ENCODE data around the gene PRC1. TPM values are rescaled to one million over a fixed set of nuclear protein-coding genes. Genes with fewer than 3 reads are reported as not detected.

The PRC1 gene
- total RNA-seq, 1 experiment from 2014 or later, result 75.7 TPM

GRCh38 chr15:90917569-90917968 lies 76.8 kb downstream of the PRC1 start:
- Histone ChIP-seq H3K4me2 (ENCODE audit: insufficient read depth, insufficient read length, low read length) (no peak overlapping the region), H3K23ac (ENCODE audit: insufficient read length, low read depth, low read length) (no peak overlapping the region), H3K9ac (ENCODE audit: extremely low read depth, insufficient read length, low read length) (no peak overlapping the region), H2BK15ac (ENCODE audit: low read depth, low read length) (no peak overlapping the region), H2AFZ (ENCODE audit: low read length) (no peak overlapping the region), H3K27me3 (ENCODE audit: insufficient read depth, low read length) (no peaks in the 10 kb centered on the region), H3K79me2 (ENCODE audit: insufficient read depth, low read length) (no peaks in the 10 kb centered on the region), H3K4ac (ENCODE audit: low read depth, low read length) (no peak overlapping the region), H2BK120ac (ENCODE audit: low read depth, low read length, poor library complexity, severe bottlenecking) (no peak overlapping the region), H2BK12ac (ENCODE audit: insufficient read length, low read depth, low read length) (no peak overlapping the region), H4K91ac (ENCODE audit: insufficient read length, low read depth, low read length) (no peak overlapping the region), H3T11ph (ENCODE audit: low read length) (no peak overlapping the region), H4K8ac (replicated peaks; ENCODE audit: insufficient read length, low read depth, low read length) (no peak overlapping the region), H3K23me2 (ENCODE audit: insufficient read length, low read depth, low read length, poor library complexity, severe bottlenecking) (no peaks in the 10 kb centered on the region), H3K56ac (ENCODE audit: insufficient read length, low read depth, low read length) (no peak overlapping the region), H3K79me1 (ENCODE audit: insufficient read depth, low read depth, low read length, poor library complexity, severe bottlenecking) (no peaks in the 10 kb centered on the region), H3K18ac (ENCODE audit: insufficient read length, low read depth, low read length) (no peak overlapping the region), H4K20me1 (ENCODE audit: control insufficient read depth, insufficient read depth, insufficient read length) (no peaks in the 10 kb centered on the region), H2AK5ac (ENCODE audit: insufficient read length, low read length) (no peak overlapping the region), H2BK20ac (ENCODE audit: low read depth, low read length, poor library complexity, severe bottlenecking) (no peak overlapping the region), H3K4me1 (ENCODE audit: insufficient read depth, low read length) (no peaks in the 10 kb centered on the region), H3K14ac (ENCODE audit: insufficient read depth, low read length) (no peak overlapping the region), H4K5ac (ENCODE audit: insufficient read length, low read depth, low read length) (no peak overlapping the region), H3K9me3 (ENCODE audit: control insufficient read depth, low read depth, low read length) (no peaks in the 10 kb centered on the region), H3K27ac (ENCODE audit: insufficient read length, low read depth, low read length) (no peak overlapping the region), H2BK5ac (ENCODE audit: insufficient read length, low read length) (no peak overlapping the region)
- no peak for TF ChIP-seq CTCF (conservative IDR thresholded peaks at IDR 0.05)
- H3K9me3 Mint-ChIP-seq, result no peaks in the 10 kb centered on the region
- peaks cover 7 to 8% of the 10 kb centered on the region in 2 experiments; a peak in 3 of 4 replicates for H3K4me1 Mint-ChIP-seq
- no peak overlapping the region for H3K4me3 Mint-ChIP-seq
- WGBS (ENCODE audit: extremely low coverage, insufficient read length, low lambda C conversion rate), result no CpG with 5 or more reads among the region's 12 CpGs
- DNase-seq, result no peak
- peaks cover 5 to 61% (median 18%) of the 10 kb centered on the region in 3 experiments; a peak in 6 of 7 replicates for H3K36me3 Mint-ChIP-seq (ENCODE audit: insufficient read depth in 1 of 3, low read depth in 3 of 3)
- peak overlapping the region in 1 of 3 experiments; percentile 22; a peak in 2 of 7 replicates for H3K27ac Mint-ChIP-seq
- no peaks in the 10 kb centered on the region for H3K27me3 Mint-ChIP-seq (ENCODE audit: low read depth)

Measured in H9 (cell line).